Small intestine (tissue), 7 donors: ENCODE measurements around the gene MOSMO. TPM values are rescaled to one million over a fixed set of nuclear protein-coding genes. Genes with fewer than 3 reads are reported as not detected.
"Not testable (repeated sequence)": the region's sequence is repeated elsewhere in the genome, so short reads cannot be mapped to it uniquely, and the experiment has no call there.

ENCODE experiments used
- DNase-seq, 2 donors: peaks; one replicate each; pipeline versions ENCODE4 v3.0.0 to v3.0.0-alpha.2; 2013
- FAIRE-seq: peaks from 2 replicates; lab custom pipeline; 2012; peaks lifted over from hg19 to GRCh38; lab: Jason Lieb, UNC
- H3K27ac ChIP-seq, 3 donors: one replicate each; pipeline ENCODE4 v1.5.1; 2013; ENCODE audit warnings: low read length in 2 of 3, mild to moderate bottlenecking in 2 of 3, control low read depth in 1 of 3, inconsistent platforms in 1 of 3, low read depth in 1 of 3, moderate library complexity in 1 of 3
- H3K27me3 ChIP-seq, 3 donors: one replicate each; pipeline ENCODE4 v1.6.1; 2013; ENCODE audit warnings: low read length in 3 of 3, inconsistent platforms in 1 of 3; ENCODE audit not compliant: control insufficient read depth in 3 of 3, insufficient read depth in 3 of 3
- H3K36me3 ChIP-seq, 3 donors: one replicate each; pipeline ENCODE4 v1.6.1; 2013; ENCODE audit warnings: low read length in 3 of 3, inconsistent platforms in 1 of 3, low read depth in 1 of 3, mild to moderate bottlenecking in 1 of 3, moderate library complexity in 1 of 3; ENCODE audit not compliant: control insufficient read depth in 3 of 3, insufficient read depth in 2 of 3
- H3K4me1 ChIP-seq, 3 donors: one replicate each; pipeline ENCODE4 v1.6.1; 2013; ENCODE audit warnings: low read length in 2 of 3, inconsistent platforms in 1 of 3, low read depth in 1 of 3, mild to moderate bottlenecking in 1 of 3, moderate library complexity in 1 of 3; ENCODE audit not compliant: control insufficient read depth in 3 of 3, insufficient read depth in 2 of 3
- H3K4me3 ChIP-seq, 3 donors: one replicate each; pipeline ENCODE4 v1.5.1; 2013; ENCODE audit warnings: low read length in 3 of 3, control low read depth in 1 of 3, inconsistent platforms in 1 of 3, low read depth in 1 of 3, mild to moderate bottlenecking in 1 of 3, moderate library complexity in 1 of 3
- H3K9me3 ChIP-seq, 2 donors: one replicate each; pipeline ENCODE4 v1.6.1; 2013; ENCODE audit warnings: low read depth in 1 of 2, low read length in 1 of 2; ENCODE audit not compliant: control insufficient read depth in 2 of 2, insufficient read depth in 1 of 2
- WGBS, 3 donors: extraction: QIAGEN DNeasy Blood & Tissue Kit; methylation state at CpG; one replicate each; pipeline ENCODE4 v1.1.7; 2013; 5-methylcytosine and 5-hydroxymethylcytosine counted together
- polyA plus RNA-seq, 4 donors: library from polyadenylated mRNA; stranded (reverse) in 3 of 4; unstranded in 1 of 4; fragments of 200-250 nt in 3 of 4; fragments of 120-200 nt in 1 of 4; gene quantifications; one replicate each; pipeline versions ENCODE4 v1.2.1 to v1.2.3, GENCODE V29; 2013
- donor health status: healthy with polysubstance abuse.
- donor health status: control.
- donor health status: control.
- donor health status: Bipolar disorder and iron deficiency.
- donor health status: healthy.

Gene MOSMO
- polyA plus RNA-seq, 4 donors = 3.2 to 13.1 (median 6.4) TPM

GRCh38 chr16:22030087-22030812 is 22.3 kb downstream of the MOSMO start:
- WGBS, 3 donors = 32 to 66% (median 52%) methylated on average over 6 of the region's 6 CpGs
- Histone ChIP-seq H3K27ac (peak overlapping the region in 1 of 3 donors; percentile 24), H3K36me3 (peaks cover 0 to 1% (median 0%) of the 10 kb centered on the region in 3 donors), H3K27me3 (no peaks in the 10 kb centered on the region), H3K4me1 (peaks cover 0 to 2% (median 0%) of the 10 kb centered on the region in 3 donors), H3K9me3 (no peaks in the 10 kb centered on the region), H3K4me3 (no peak overlapping the region)
- DNase-seq (peak; percentile 41 to 60), FAIRE-seq (no peak)

- 37 to 82% (median 71%) methylated on average over 2 of the region's 2 CpGs for WGBS, 3 donors
- no peak overlapping the region for H3K4me3 ChIP-seq
- no peaks in the 10 kb centered on the region for H3K27me3 ChIP-seq
- H3K9me3 ChIP-seq = no peaks in the 10 kb centered on the region
- FAIRE-seq (no peak), DNase-seq (no peak)
- H3K4me1 ChIP-seq = peaks cover 0 to 2% (median 0%) of the 10 kb centered on the region in 3 donors
- peaks cover 0 to 5% (median 3%) of the 10 kb centered on the region in 3 donors for H3K36me3 ChIP-seq
- H3K27ac ChIP-seq = no peak overlapping the region
Observed at GRCh38 chr16:22031483-22032083, 23.7 kb downstream of the MOSMO start.

GRCh38 chr16:22034503-22034902 is 26.6 kb downstream of the MOSMO start:
- DNase-seq (no peak), FAIRE-seq (no peak)
- Histone ChIP-seq H3K4me1 (peaks cover 0 to 2% (median 0%) of the 10 kb centered on the region in 3 donors), H3K36me3 (peaks cover 0 to 8% (median 3%) of the 10 kb centered on the region in 3 donors), H3K27ac (no peak overlapping the region), H3K27me3 (no peaks in the 10 kb centered on the region), H3K9me3 (no peaks in the 10 kb centered on the region), H3K4me3 (no peak overlapping the region)
- WGBS, 3 donors = 91 to 93% (median 93%) methylated on average over 3 of the region's 3 CpGs

GRCh38 chr16:22035153-22035552 is 27.2 kb downstream of the MOSMO start:
- Histone ChIP-seq H3K4me1 (no peaks in the 10 kb centered on the region), H3K36me3 (peaks cover 0 to 8% (median 3%) of the 10 kb centered on the region in 3 donors), H3K9me3 (no peaks in the 10 kb centered on the region), H3K27ac (no peak overlapping the region), H3K4me3 (no peak overlapping the region), H3K27me3 (no peaks in the 10 kb centered on the region)
- FAIRE-seq (no peak), DNase-seq (no peak)
- 73 to 80% (median 74%) methylated on average over 2 of the region's 2 CpGs for whole genome bisulfite sequencing, 3 donors

GRCh38 chr16:22043882-22044281 is 36.0 kb downstream of the MOSMO start:
- H3K36me3 ChIP-seq, H3K27me3 ChIP-seq, H3K4me3 ChIP-seq, H3K9me3 ChIP-seq, H3K27ac ChIP-seq, H3K4me1 ChIP-seq, FAIRE-seq, DNase-seq: not testable (repeated sequence)
- 84 to 93% (median 87%) methylated on average over 3 of the region's 3 CpGs for WGBS, 3 donors

GRCh38 chr16:22045888-22046287 is 38.0 kb downstream of the MOSMO start:
- not testable (repeated sequence) for H3K27me3 ChIP-seq, DNase-seq, H3K4me3 ChIP-seq, FAIRE-seq, H3K4me1 ChIP-seq, H3K36me3 ChIP-seq, H3K9me3 ChIP-seq, H3K27ac ChIP-seq
- 47 to 54% (median 51%) methylated on average over 5 of the region's 5 CpGs for WGBS, 3 donors

GRCh38 chr16:22050963-22051362 is 43.1 kb downstream of the MOSMO start:
- no peaks in the 10 kb centered on the region for H3K27me3 ChIP-seq
- FAIRE-seq (no peak), DNase-seq (no peak)
- no peaks in the 10 kb centered on the region for H3K4me1 ChIP-seq
- H3K27ac ChIP-seq = no peak overlapping the region
- no peaks in the 10 kb centered on the region for H3K36me3 ChIP-seq
- no peak overlapping the region for H3K4me3 ChIP-seq
- no peaks in the 10 kb centered on the region for H3K9me3 ChIP-seq
- WGBS, 3 donors = 95 to 97% (median 95%) methylated on average over 4 of the region's 4 CpGs

- H3K27ac ChIP-seq = no peak overlapping the region
- no peak for FAIRE-seq
- WGBS, 3 donors = 84 to 85% (median 84%) methylated on average over 6 of the region's 6 CpGs
- no peaks in the 10 kb centered on the region for H3K36me3 ChIP-seq
- H3K27me3 ChIP-seq = no peaks in the 10 kb centered on the region
- peaks cover 0 to 3% of the 10 kb centered on the region in 2 donors for H3K9me3 ChIP-seq
- no peak for DNase-seq
- H3K4me1 ChIP-seq = no peaks in the 10 kb centered on the region
- no peak overlapping the region for H3K4me3 ChIP-seq
Observed at GRCh38 chr16:22052980-22053379, 45.1 kb downstream of the MOSMO start.
